ENCODE measurements around the gene STYXL2.

STYXL2 gene

GRCh38 chr1:167114725-167115124 is 20.9 kb downstream of the STYXL2 start:
- H3K4me3 ChIP-seq (replicated peaks; ENCODE audit: low read depth, low read length), result no peak overlapping the region
- no peak for DNase-seq (ENCODE audit: low read depth)
- TF ChIP-seq CTCF (IDR thresholded peaks at IDR 0.05; ENCODE audit: low read length, missing control alignments), result no peak

GRCh38 chr1:167115655-167116054 is 21.8 kb downstream of the STYXL2 start:
- no peak for TF ChIP-seq CTCF (IDR thresholded peaks at IDR 0.05; ENCODE audit: low read length, missing control alignments)
- no peak for DNase-seq (ENCODE audit: low read depth)
- H3K4me3 ChIP-seq (replicated peaks; ENCODE audit: low read depth, low read length), result no peak overlapping the region

- TF ChIP-seq CTCF (IDR thresholded peaks at IDR 0.05; ENCODE audit: low read length, missing control alignments), result no peak
- no peak overlapping the region for H3K4me3 ChIP-seq (replicated peaks; ENCODE audit: low read depth, low read length)
- no peak for DNase-seq (ENCODE audit: low read depth)
Measured at GRCh38 chr1:167116174-167116573, 22.3 kb downstream of the STYXL2 start.

GRCh38 chr1:167117225-167117624 is 23.4 kb downstream of the STYXL2 start:
- TF ChIP-seq CTCF (IDR thresholded peaks at IDR 0.05; ENCODE audit: low read length, missing control alignments), result no peak
- DNase-seq (ENCODE audit: low read depth), result no peak
- no peak overlapping the region for H3K4me3 ChIP-seq (replicated peaks; ENCODE audit: low read depth, low read length)

GRCh38 chr1:167118188-167118587 is 24.3 kb downstream of the STYXL2 start:
- no peak for TF ChIP-seq CTCF (IDR thresholded peaks at IDR 0.05; ENCODE audit: low read length, missing control alignments)
- H3K4me3 ChIP-seq (replicated peaks; ENCODE audit: low read depth, low read length), result no peak overlapping the region
- DNase-seq (ENCODE audit: low read depth), result no peak

GRCh38 chr1:167119696-167120095 is 25.8 kb downstream of the STYXL2 start:
- no peak for DNase-seq (ENCODE audit: low read depth)
- H3K4me3 ChIP-seq (replicated peaks; ENCODE audit: low read depth, low read length), result no peak overlapping the region
- TF ChIP-seq CTCF (IDR thresholded peaks at IDR 0.05; ENCODE audit: low read length, missing control alignments), result no peak

- DNase-seq (ENCODE audit: low read depth), result no peak
- TF ChIP-seq CTCF (IDR thresholded peaks at IDR 0.05; ENCODE audit: low read length, missing control alignments), result no peak
- peak overlapping the region; percentile 27 for H3K4me3 ChIP-seq (replicated peaks; ENCODE audit: low read depth, low read length)
Measured at GRCh38 chr1:167120899-167121298, 27.0 kb downstream of the STYXL2 start.
